HEK293 (cell line): ENCODE data around the gene TRAPPC5.

ENCODE experiments used
- CTCF ChIA-PET: fragments of 350-600 bp; formaldehyde crosslinking; extraction: SDS; loops from one replicate; lab custom pipeline; 2021; ENCODE audit warnings: antibody characterized with exemption; lab: Yijun Ruan, JAX
- POLR2A ChIA-PET: fragments of 300-600 bp; formaldehyde crosslinking; extraction: SDS; loops from one replicate; lab custom pipeline; 2020; ENCODE audit warnings: antibody characterized with exemption, inconsistent platforms; lab: Yijun Ruan, JAX
- H3K27ac ChIP-seq: fragments of 200-500 bp; sonication (Bioruptor generic); 2 replicates; pipeline ENCODE4 v1.5.1; 2014; ENCODE audit warnings: low read depth, low read length, control low read depth, inconsistent platforms; ENCODE audit errors: extremely low read depth
- H3K36me3 ChIP-seq, 2 experiments: fragments of 200-500 bp in 1 of 2; sonication (Bioruptor generic) in 1 of 2; 1 replicate in 1 of 2; 2 replicates in 1 of 2; pipeline ENCODE4 v1.5.1; 2014 to 2017; ENCODE audit warnings: inconsistent platforms in 2 of 2, low read length in 2 of 2; ENCODE audit not compliant: control insufficient read depth in 2 of 2, insufficient read depth in 1 of 2
- H3K4me1 ChIP-seq: fragments of 200-500 bp; sonication (Bioruptor generic); 2 replicates; pipeline ENCODE4 v1.5.1; 2014; ENCODE audit warnings: mild to moderate bottlenecking, low read length, inconsistent platforms; ENCODE audit not compliant: control insufficient read depth, insufficient read depth
- H3K4me3 ChIP-seq: 2 replicates; pipeline ENCODE4 v1.5.1; 2011; ENCODE audit warnings: low read depth, mild to moderate bottlenecking, control low read depth, low read length, moderate library complexity
- H3K9me3 ChIP-seq: fragments of 200-500 bp; sonication (Bioruptor generic); 2 replicates; pipeline ENCODE4 v1.5.1; 2014; ENCODE audit warnings: low read depth, low read length, inconsistent platforms; ENCODE audit not compliant: control insufficient read depth, insufficient read depth
- FEZF1 ChIP-seq: fragments of 450-650 bp; formaldehyde crosslinking; IDR thresholded peaks from 2 replicates; pipeline ENCODE4 v1.5.1; 2016; ENCODE audit warnings: missing biosample characterization, missing genetic modification characterization
- IKZF3 ChIP-seq: fragments of 450-650 bp; IDR thresholded peaks from 2 replicates; pipeline ENCODE4 v1.5.0; 2018; ENCODE audit warnings: missing biosample characterization, mild to moderate bottlenecking, missing genetic modification characterization, moderate library complexity
- MEIS1 ChIP-seq: sonication (generic); formaldehyde crosslinking; IDR thresholded peaks from 2 replicates; pipeline ENCODE4 v1.8.1; 2022; ENCODE audit warnings: missing genetic modification reagents, mild to moderate bottlenecking, borderline replicate concordance
- OSR2 ChIP-seq: fragments of 450-650 bp; formaldehyde crosslinking; IDR thresholded peaks from 2 replicates; pipeline ENCODE4 v1.5.1; 2016; ENCODE audit warnings: missing biosample characterization, missing genetic modification characterization
- TRIM28 ChIP-seq: IDR thresholded peaks from 2 replicates; pipeline ENCODE4 v1.6.1; 2011; ENCODE audit warnings: low read length, control low read depth, borderline replicate concordance
- ZBTB20 ChIP-seq: fragments of 450-650 bp; formaldehyde crosslinking; IDR thresholded peaks from 2 replicates; pipeline ENCODE4 v1.5.1; 2016; ENCODE audit warnings: missing biosample characterization, missing genetic modification characterization
- ZIC2 ChIP-seq: fragments of 450-650 bp; formaldehyde crosslinking; IDR thresholded peaks from 2 replicates; pipeline ENCODE4 v1.5.1; 2016; ENCODE audit warnings: missing biosample characterization, missing genetic modification characterization
- ZNF239 ChIP-seq: fragments of 450-650 bp; formaldehyde crosslinking; IDR thresholded peaks from 2 replicates; pipeline ENCODE4 v1.5.1; 2016; ENCODE audit warnings: missing biosample characterization, missing genetic modification characterization
- ZNF248 ChIP-seq: fragments of 450-650 bp; formaldehyde crosslinking; IDR thresholded peaks from 2 replicates; pipeline ENCODE4 v1.5.1; 2017; ENCODE audit warnings: missing biosample characterization, missing genetic modification characterization
- ZNF549 ChIP-seq: fragments of 450-650 bp; IDR thresholded peaks from 2 replicates; pipeline ENCODE4 v1.5.1; 2018; ENCODE audit warnings: missing biosample characterization, missing genetic modification characterization, mild to moderate bottlenecking, inconsistent platforms, moderate library complexity
- ZNF561 ChIP-seq: fragments of 450-650 bp; IDR thresholded peaks from 2 replicates; pipeline ENCODE4 v1.5.1; 2018; ENCODE audit warnings: missing biosample characterization, missing genetic modification characterization, borderline replicate concordance
- ZNF596 ChIP-seq: fragments of 450-650 bp; IDR thresholded peaks from 2 replicates; pipeline ENCODE4 v1.5.0; 2018; ENCODE audit warnings: missing biosample characterization, mild to moderate bottlenecking, missing genetic modification characterization, moderate library complexity
- ZNF623 ChIP-seq: fragments of 450-650 bp; formaldehyde crosslinking; IDR thresholded peaks from 2 replicates; pipeline ENCODE4 v1.5.1; 2016; ENCODE audit warnings: missing biosample characterization, missing genetic modification characterization
- ZNF776 ChIP-seq: fragments of 450-650 bp; formaldehyde crosslinking; IDR thresholded peaks from 2 replicates; pipeline ENCODE4 v1.5.0; 2017; ENCODE audit warnings: missing biosample characterization, missing genetic modification characterization, borderline replicate concordance
- ZNF792 ChIP-seq: fragments of 450-650 bp; formaldehyde crosslinking; IDR thresholded peaks from 2 replicates; pipeline ENCODE4 v1.5.1; 2016; ENCODE audit warnings: missing biosample characterization, missing genetic modification characterization
- ZNF830 ChIP-seq: fragments of 450-650 bp; IDR thresholded peaks from 2 replicates; pipeline ENCODE4 v1.5.0; 2018; ENCODE audit warnings: missing biosample characterization, missing genetic modification characterization, low read depth, mild to moderate bottlenecking, moderate library complexity
- ZXDB ChIP-seq: fragments of 450-650 bp; formaldehyde crosslinking; IDR thresholded peaks from 2 replicates; pipeline ENCODE4 v1.5.1; 2016; ENCODE audit warnings: missing biosample characterization, missing genetic modification characterization
- TF ChIP-seq, protein P1 (sequence below): fragments of 450-650 bp; formaldehyde crosslinking; IDR thresholded peaks from 2 replicates; pipeline ENCODE4 v1.5.1; 2017; ENCODE audit warnings: missing biosample characterization, missing genetic modification characterization
- TF ChIP-seq, protein P2 (sequence below): fragments of 450-650 bp; formaldehyde crosslinking; optimal IDR thresholded peaks from 2 replicates; pipeline ENCODE3; 2016; ENCODE audit warnings: missing biosample characterization, mild to moderate bottlenecking, missing genetic modification characterization
- TF ChIP-seq, protein P3 (sequence below): fragments of 450-650 bp; formaldehyde crosslinking; IDR thresholded peaks from 2 replicates; pipeline ENCODE4 v1.5.1; 2016; ENCODE audit warnings: missing biosample characterization, missing genetic modification characterization
- TF ChIP-seq, protein P4 (sequence below): fragments of 450-650 bp; formaldehyde crosslinking; IDR thresholded peaks from 2 replicates; pipeline ENCODE4 v1.5.1; 2017; ENCODE audit warnings: missing biosample characterization, missing genetic modification characterization
- TF ChIP-seq, protein P5 (sequence below): fragments of 450-650 bp; formaldehyde crosslinking; conservative IDR thresholded peaks from 2 replicates; pipeline ENCODE4 v1.5.1; 2016; ENCODE audit warnings: low read depth, missing biosample characterization, missing genetic modification characterization
- TF ChIP-seq, protein P6 (sequence below): fragments of 450-650 bp; formaldehyde crosslinking; IDR thresholded peaks from 2 replicates; pipeline ENCODE4 v1.5.1; 2016; ENCODE audit warnings: missing biosample characterization, missing genetic modification characterization

The TRAPPC5 gene

DNA sequence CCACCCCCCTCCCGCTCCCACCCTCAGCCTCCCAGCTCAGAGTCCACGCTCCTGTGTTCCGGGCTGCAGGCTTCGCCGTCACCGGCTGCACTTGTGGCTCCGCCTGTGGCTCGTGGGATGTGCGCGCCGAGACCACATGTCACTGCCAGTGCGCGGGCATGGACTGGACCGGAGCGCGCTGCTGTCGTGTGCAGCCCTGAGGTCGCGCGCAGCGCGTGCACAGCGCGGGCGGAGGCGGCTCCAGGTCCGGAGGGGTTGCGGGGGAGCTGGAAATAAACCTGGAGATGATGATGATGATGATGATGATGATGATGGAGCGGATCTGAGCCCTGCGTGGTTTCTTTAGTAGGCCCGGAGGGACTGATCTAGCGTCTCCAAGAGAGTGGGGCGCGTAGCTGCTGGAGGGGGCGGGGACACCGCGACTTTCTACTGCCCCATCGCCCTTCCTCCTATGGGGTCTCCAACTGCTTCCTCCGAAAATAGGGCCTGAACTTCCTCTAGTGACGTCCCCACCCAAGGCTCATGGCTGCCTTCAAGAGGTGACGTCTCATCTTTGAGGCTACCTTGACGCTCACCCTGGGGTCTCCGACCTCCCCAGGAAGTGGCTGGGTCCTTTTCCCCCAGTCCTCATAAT lies 10.4 kb upstream of the TRAPPC5 start (continued):
- TF ChIP-seq, protein P1, sequence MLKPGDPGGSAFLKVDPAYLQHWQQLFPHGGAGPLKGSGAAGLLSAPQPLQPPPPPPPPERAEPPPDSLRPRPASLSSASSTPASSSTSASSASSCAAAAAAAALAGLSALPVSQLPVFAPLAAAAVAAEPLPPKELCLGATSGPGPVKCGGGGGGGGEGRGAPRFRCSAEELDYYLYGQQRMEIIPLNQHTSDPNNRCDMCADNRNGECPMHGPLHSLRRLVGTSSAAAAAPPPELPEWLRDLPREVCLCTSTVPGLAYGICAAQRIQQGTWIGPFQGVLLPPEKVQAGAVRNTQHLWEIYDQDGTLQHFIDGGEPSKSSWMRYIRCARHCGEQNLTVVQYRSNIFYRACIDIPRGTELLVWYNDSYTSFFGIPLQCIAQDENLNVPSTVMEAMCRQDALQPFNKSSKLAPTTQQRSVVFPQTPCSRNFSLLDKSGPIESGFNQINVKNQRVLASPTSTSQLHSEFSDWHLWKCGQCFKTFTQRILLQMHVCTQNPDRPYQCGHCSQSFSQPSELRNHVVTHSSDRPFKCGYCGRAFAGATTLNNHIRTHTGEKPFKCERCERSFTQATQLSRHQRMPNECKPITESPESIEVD (tag by site-specific recombination): no peak
- TF ChIP-seq, protein P2, sequence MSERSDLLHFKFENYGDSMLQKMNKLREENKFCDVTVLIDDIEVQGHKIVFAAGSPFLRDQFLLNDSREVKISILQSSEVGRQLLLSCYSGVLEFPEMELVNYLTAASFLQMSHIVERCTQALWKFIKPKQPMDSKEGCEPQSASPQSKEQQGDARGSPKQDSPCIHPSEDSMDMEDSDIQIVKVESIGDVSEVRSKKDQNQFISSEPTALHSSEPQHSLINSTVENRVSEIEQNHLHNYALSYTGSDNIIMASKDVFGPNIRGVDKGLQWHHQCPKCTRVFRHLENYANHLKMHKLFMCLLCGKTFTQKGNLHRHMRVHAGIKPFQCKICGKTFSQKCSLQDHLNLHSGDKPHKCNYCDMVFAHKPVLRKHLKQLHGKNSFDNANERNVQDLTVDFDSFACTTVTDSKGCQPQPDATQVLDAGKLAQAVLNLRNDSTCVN (tag by site-specific recombination): peak; percentile 75
- TF ChIP-seq, protein P3, sequence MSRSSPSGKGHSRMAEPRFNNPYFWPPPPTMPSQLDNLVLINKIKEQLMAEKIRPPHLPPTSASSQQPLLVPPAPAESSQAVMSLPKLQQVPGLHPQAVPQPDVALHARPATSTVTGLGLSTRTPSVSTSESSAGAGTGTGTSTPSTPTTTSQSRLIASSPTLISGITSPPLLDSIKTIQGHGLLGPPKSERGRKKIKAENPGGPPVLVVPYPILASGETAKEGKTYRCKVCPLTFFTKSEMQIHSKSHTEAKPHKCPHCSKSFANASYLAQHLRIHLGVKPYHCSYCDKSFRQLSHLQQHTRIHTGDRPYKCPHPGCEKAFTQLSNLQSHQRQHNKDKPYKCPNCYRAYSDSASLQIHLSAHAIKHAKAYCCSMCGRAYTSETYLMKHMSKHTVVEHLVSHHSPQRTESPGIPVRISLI (tag by site-specific recombination): no peak
- TF ChIP-seq OSR2 (no peak), ZNF248 (tag by site-specific recombination) (no peak), IKZF3 (tag by site-specific recombination) (no peak)
- TF ChIP-seq, protein P4, sequence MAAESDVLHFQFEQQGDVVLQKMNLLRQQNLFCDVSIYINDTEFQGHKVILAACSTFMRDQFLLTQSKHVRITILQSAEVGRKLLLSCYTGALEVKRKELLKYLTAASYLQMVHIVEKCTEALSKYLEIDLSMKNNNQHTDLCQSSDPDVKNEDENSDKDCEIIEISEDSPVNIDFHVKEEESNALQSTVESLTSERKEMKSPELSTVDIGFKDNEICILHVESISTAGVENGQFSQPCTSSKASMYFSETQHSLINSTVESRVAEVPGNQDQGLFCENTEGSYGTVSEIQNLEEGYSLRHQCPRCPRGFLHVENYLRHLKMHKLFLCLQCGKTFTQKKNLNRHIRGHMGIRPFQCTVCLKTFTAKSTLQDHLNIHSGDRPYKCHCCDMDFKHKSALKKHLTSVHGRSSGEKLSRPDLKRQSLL (tag by site-specific recombination): peak; percentile 61; the same call in 1 of the 2 replicates

DNA sequence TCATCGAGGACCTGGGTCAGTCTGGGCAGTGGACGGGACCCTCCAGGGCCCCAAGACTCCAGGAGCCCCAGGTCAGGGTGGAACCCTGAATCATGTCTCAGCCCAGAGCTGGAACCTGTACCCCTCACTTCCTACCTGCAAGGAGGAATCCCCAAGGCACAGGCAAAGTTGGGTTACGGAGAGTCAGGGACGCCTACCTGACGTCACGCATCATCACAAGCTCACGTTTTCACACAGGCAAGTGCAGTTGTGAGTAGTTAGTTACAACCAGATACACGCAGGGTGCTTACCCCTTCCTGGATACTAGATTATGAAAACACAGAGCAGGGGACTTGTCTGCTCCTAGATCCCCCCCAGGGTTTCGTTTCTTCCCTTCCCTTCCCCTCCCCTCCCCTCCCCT lies 9.8 kb upstream of the TRAPPC5 start:
- Histone ChIP-seq H3K9me3 (no peaks in the 10 kb centered on the region), H3K36me3 (no peaks in the 10 kb centered on the region), H3K27ac (no peak overlapping the region), H3K4me1 (no peaks in the 10 kb centered on the region), H3K4me3 (no peak overlapping the region)
- ChIA-PET POLR2A (no interaction called here), CTCF (interaction anchor here (1.5 kb wide), 1 partner anchor 10 kb away, joined by 6 read pairs; the partner anchor contains the start of gene TRAPPC5)
- no peak for TF ChIP-seq ZNF248 (tag by site-specific recombination)
- no peak for TF ChIP-seq ZNF561 (tag by site-specific recombination)
- TF ChIP-seq, protein P5, sequence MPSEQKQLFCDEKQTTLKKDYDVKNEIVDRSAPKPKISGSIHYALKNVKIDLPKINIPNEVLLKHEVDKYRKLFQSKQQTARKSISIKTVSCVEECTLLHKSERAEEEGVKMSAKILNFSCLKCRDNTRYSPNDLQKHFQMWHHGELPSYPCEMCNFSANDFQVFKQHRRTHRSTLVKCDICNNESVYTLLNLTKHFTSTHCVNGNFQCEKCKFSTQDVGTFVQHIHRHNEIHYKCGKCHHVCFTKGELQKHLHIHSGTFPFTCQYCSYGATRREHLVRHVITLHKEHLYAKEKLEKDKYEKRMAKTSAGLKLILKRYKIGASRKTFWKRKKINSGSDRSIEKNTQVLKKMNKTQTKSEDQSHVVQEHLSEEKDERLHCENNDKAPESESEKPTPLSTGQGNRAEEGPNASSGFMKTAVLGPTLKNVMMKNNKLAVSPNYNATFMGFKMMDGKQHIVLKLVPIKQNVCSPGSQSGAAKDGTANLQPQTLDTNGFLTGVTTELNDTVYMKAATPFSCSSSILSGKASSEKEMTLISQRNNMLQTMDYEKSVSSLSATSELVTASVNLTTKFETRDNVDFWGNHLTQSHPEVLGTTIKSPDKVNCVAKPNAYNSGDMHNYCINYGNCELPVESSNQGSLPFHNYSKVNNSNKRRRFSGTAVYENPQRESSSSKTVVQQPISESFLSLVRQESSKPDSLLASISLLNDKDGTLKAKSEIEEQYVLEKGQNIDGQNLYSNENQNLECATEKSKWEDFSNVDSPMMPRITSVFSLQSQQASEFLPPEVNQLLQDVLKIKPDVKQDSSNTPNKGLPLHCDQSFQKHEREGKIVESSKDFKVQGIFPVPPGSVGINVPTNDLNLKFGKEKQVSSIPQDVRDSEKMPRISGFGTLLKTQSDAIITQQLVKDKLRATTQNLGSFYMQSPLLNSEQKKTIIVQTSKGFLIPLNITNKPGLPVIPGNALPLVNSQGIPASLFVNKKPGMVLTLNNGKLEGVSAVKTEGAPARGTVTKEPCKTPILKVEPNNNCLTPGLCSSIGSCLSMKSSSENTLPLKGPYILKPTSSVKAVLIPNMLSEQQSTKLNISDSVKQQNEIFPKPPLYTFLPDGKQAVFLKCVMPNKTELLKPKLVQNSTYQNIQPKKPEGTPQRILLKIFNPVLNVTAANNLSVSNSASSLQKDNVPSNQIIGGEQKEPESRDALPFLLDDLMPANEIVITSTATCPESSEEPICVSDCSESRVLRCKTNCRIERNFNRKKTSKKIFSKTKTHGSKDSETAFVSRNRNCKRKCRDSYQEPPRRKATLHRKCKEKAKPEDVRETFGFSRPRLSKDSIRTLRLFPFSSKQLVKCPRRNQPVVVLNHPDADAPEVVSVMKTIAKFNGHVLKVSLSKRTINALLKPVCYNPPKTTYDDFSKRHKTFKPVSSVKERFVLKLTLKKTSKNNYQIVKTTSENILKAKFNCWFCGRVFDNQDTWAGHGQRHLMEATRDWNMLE: no peak
- TF ChIP-seq MEIS1 (CRISPR knock-in tag): no peak
- TF ChIP-seq ZIC2 (tag by site-specific recombination): no peak
- TF ChIP-seq ZNF830 (tag by site-specific recombination): no peak
- no peak for TF ChIP-seq ZBTB20 (tag by site-specific recombination)
- TF ChIP-seq ZNF239 (tag by site-specific recombination): no peak
- no peak for TF ChIP-seq ZNF776
- TF ChIP-seq, protein P6, sequence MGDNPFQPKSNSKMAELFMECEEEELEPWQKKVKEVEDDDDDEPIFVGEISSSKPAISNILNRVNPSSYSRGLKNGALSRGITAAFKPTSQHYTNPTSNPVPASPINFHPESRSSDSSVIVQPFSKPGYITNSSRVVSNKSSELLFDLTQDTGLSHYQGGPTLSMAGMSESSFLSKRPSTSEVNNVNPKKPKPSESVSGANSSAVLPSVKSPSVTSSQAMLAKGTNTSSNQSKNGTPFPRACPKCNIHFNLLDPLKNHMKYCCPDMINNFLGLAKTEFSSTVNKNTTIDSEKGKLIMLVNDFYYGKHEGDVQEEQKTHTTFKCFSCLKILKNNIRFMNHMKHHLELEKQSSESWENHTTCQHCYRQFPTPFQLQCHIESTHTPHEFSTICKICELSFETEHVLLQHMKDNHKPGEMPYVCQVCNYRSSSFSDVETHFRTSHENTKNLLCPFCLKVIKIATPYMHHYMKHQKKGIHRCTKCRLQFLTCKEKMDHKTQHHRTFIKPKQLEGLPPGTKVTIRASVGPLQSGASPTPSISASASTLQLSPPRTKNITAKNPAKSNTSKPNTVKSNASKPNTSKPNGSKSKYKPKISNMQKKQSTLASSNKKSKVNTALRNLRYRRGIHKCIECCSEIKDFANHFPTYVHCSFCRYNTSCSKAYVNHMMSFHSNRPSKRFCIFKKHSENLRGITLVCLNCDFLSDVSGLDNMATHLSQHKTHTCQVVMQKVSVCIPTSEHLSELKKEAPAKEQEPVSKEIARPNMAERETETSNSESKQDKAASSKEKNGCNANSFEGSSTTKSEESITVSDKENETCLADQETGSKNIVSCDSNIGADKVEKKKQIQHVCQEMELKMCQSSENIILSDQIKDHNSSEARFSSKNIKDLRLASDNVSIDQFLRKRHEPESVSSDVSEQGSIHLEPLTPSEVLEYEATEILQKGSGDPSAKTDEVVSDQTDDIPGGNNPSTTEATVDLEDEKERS (tag by site-specific recombination): no peak
- no peak for TF ChIP-seq ZNF623 (tag by site-specific recombination)
- no peak for TF ChIP-seq ZNF596 (tag by site-specific recombination)
- TF ChIP-seq ZNF792 (tag by site-specific recombination): no peak
- no peak for TF ChIP-seq FEZF1 (tag by site-specific recombination)
- TF ChIP-seq TRIM28: no peak
- no peak for TF ChIP-seq ZNF549 (tag by site-specific recombination)
- TF ChIP-seq ZXDB (tag by site-specific recombination): no peak
